M059J (cell line): ENCODE measurements around the gene CNGA3. TPM values are rescaled to one million over a fixed set of nuclear protein-coding genes. Genes with fewer than 3 reads are reported as not detected.
"Not testable (repeated sequence)": the region's sequence is repeated elsewhere in the genome, so short reads cannot be mapped to it uniquely, and the experiment has no call there.

Experiments
- DNase-seq: peaks from one replicate; pipeline ENCODE4 v3.0.0-alpha.2; 2012; ENCODE audit warnings: low read depth
- total RNA-seq: library from RNA; depleted of rRNA; stranded (reverse); fragments of >200 nt; shearing (Covaris generic); gene quantifications from 2 replicates; pipeline ENCODE4 v1.2.3, GENCODE V29; 2014; rRNA removed

The CNGA3 gene
- not detected in 2 replicates for total RNA-seq

DNA sequence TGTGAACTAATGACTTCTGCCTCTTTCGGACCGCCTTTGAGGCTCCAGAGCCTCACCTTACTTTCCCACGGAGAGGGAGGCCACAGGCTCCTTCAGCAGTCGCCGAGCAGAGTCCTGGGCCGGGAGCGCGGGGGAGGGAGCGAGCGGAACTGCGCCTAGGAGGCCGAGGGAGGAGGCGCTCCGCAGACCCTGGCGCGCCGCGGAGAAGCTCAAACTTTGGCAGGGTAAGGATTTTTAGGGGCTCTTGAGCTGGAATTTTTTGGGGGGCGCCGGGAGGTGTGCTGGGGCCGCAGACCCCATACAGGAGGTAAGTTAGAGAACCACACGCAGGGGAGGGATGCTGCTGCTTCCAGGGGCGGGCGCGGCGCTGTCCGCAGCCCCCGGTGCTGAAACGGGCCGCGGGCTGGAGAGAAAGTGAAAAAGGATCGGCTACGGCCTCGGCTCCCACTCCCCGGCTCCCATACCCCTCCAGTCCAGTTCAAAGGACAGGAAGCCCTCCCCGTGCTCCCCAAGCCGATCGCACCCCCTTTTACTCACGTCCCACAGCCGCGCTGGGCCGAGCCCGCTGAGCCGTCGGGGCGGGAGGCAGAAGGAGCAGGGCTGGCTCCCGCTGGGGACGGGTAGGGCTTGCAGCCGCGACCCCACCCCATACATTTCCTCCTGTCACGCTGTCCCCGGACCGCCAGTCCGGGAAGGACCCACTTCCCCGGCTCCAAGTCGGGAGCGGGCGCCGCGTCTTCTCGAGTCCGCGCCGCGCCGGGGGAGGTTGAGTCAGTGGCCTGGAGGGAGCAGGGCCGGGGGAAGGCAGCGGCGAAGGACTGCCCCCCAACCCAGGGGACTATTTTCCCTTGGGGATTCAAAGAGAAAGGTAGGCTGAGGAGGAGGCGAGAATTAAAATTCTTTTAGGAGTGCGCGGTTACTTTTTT is at the start of gene CNGA3:
CNGA3 (plus strand) TSS at position 146 of the 926 bp plus-strand sequence. CDS start 23,520 bp downstream, outside the sequence.
- peak; percentile 10 for DNase-seq

DNA sequence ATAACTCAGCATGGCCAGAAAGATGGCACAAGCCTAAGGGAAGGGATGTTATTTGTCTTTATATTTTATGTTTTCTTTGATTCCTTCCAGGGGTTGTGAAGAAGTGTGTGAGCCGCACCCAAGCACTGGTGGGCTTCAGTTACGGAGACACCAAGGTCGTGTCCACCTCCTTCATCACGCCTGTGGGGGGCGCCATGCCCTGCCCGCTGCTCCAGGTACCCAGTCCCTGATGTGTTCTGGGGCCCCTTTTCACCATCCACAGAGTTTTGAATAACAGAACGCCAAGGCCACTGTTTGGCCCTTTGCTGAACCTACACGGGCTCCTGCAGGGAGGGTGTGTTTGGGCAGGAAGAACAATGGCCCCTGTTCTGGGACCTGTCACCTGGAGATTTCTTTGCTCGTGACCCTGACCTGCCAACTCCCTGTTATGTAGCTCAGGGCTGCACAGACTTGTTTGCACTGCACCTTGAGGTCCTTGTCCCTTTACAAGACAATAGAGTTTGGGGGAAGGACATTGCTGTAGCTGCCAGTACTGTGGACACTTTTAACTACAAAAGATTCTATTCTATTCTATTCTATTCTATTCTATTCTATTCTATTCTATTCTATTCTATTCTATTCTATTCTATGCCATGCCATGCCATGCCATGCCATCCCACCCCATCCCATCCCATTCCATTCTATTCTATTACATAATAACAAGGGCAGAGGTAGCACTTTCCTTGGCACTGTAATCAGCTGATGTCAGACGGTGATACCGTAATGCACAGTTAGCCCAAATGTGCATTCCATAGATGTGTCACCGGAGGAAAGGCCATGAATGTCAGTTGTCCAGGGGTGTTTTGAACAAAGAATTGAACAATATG is 48.2 kb upstream of the CNGA3 start:
- no peak for DNase-seq

DNA sequence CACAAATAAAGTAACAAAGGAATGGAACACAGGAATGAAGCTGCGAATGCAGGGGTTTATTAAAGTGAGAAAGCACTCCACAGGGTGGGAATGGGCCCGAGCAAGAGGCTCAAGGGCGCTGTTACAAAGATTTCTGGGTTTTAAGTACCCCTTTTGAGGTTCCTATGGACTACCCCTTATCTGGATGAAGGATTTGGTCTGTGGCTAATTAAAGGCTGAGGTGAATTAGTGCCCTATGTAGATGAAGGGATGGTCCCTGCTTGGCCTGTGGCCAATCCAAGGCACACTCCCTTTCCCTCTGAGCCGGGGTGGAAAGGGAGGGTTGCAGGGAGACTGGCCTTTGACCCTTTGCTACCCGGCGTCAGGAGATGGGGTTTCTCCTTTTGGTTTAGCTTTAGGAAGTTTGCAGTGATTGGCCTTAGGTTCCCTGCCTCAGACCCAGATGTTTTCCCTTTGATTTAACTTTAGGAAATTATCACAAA is 47.5 kb upstream of the CNGA3 start:
- no peak for DNase-seq

DNA sequence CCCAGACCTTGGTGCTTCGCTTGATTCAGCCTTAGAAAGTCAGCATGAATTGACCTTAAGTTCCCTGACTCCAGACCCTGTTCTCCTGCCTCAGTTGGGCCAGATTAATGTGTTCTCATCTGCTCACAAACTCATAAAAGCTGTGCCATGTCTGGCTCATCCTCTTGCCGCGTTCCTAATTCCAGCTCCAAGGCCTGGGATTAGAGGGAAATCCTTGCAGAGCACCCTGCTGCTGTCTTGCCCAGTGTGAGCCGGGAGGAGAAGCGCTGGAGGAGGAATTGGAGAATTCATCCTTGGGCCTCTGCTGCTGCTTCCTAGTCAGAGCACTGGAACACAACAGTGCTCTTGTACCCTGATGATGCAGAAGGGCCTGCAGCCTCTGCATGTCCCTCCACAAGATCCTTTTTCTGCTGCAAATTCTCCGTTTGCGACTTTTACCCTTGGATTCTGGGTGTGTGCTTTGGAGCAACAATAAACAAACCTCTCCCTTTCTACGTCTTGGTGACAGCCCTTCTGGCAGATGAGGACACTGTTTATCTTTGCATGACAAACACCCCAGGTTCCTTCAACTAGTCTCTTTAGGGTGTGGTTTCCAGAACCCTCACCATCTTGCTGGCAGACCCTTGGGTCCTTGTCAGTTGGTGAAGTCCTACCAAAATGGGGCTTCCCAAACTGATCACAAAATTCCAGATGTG is 46.9 kb upstream of the CNGA3 start:
- DNase-seq = no peak

DNA sequence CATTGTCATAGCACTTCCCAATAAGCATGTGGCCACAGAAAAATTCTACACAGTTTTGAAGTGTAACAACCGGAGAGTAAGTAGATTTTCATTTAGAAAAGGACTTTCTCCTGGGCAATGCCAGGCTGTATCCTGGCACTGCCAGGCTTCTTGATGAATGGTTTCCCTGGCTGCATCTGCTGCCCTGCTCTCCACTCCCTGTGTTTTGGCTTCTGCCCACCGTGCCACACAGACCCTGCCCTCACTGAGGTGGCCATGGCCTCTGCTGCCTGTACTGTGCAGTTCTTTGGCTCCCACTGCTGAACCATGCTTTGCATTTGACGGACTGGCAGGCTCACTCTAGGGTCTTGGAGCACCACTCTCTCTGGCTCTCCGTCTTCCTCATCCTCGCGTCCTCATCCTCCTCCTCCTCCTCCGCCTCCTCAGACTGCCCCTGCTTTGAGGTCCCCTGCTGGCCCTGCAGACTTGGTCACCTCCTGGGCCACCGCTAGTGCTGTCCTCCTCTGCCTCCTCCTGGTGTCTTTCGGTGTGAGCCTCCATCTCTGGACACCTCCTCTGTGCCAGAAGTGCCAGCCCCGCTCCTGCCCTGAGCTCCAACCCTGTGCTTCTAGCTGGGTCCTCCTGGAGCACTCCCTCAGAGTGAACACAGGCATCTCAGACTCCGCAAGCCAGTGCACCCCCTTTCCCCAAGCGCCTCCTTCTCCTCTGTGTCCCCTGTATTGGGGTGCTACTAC is 45.9 kb upstream of the CNGA3 start:
- DNase-seq = no peak

DNA sequence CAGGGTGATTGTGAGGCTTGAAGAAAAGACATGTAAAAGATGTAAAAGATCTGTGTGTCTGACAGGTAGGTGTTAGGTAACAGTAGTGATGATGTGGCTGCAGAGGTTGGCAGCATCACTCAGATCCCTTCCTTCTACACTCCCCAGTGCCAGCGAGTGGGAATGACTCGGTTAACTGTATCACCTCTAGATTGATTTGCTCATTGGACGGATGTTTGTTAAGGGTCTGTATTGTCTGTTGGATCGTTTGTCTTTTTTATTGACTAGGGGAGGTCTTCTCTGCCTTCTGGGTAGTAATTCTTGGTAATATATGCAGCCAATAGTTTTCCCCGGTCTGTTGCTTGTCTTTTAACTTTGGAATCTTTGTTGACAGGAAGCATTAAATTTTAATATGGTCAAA is 44.8 kb upstream of the CNGA3 start:
- DNase-seq = no peak

DNA sequence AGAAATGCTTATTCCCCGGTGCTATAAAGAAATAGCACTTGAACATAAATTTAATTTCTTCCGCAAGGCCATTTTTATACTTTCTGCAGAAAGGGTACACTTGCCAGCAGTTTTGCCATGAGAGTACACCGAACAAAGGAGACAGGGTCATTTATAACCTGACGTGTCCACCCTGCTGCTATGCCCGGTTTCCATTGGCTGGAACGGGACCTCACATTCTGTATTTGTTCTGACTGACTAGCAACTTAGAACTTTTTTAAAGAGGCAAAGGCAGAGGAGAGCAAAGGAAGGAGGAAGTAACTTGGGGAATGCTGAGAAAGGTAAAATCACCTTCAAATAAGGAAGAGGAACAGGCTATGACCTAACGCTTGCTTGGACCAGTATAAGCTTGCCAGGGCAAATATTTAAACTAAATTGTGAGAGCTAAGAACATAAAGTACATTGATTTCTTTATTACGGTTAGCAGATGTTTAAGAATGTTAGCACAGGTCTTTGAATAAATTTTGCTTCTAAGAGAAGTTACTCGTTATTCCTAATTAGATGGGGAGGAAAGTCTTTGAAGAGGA is 39.0 kb upstream of the CNGA3 start:
- not testable (repeated sequence) for DNase-seq

DNA sequence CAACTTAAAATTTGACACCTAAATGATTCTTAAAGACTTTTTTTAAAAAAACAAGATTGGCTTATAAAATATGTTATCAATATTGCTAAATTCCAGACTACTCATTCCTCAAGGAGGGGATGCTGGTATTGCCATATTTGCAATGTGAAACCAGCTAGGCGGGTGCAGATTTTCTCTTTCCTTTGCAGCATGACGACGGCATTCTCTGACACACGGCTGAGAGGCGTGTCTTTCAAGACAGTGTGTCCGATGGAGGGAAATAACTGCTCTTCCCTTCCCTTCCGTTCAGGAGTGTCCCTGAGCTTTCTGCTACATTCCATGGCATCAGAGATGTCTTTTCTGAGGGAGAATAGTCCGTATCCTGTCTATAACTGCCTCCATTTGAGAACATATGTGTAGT is 38.2 kb upstream of the CNGA3 start:
- DNase-seq = no peak

DNA sequence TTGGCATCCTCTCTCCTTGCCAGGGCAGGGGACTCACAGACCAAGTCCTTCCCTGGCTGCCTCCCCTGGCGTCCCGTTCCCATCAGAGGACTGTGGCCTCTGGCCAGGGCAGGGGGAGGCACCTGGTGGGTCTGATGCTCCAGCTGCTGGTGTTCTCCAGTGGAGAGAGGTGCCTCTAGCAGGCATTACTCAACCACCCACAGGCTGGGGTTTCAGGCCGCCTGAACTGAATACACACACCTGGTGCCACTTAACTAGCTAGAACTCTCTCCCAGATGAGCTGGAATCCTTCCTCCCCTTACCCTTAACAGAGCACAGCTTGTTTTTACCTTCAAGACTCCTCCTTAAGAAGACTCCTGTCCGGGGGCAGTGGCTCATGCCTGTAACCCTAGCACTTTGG is 37.7 kb upstream of the CNGA3 start:
- DNase-seq = no peak

DNA sequence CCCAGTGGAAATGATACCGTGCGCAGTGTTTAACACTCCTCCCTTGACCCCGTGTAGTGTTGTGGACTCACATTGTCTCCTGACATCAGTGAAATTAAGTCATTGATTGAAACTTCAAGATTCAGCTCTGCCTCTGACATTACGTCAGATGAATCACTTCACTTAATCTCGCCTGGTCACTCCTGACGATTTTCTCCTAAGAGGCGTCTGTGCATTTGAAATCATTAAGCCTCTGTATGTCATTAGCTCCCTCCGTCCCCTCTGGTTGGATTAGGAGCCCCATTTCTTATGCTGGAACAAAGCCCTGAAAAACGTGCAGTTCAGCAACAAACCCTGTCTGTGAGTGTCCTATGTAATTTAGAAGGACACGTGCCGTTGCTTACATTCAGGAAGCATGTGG is 36.7 kb upstream of the CNGA3 start:
- DNase-seq = no peak

DNA sequence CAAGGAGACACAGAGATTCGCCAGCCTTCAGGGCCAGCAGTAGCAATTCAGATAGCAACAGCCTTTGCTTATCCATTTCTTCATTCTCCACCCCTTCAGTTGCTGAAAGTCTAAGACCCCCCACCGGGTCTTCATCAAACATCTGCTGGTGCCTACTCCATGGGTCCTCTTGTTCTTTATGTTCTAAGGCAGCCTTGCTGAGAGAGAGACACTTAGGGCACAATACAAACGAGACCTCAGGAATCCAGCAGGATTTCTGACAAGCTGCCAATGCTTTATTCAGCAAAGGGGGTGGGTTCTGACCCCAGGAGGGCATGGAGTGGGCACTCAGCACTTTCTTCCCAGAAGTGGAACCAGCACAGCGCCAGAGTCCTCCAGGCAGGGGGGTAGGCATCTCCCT is 36.2 kb upstream of the CNGA3 start:
- DNase-seq = no peak

DNA sequence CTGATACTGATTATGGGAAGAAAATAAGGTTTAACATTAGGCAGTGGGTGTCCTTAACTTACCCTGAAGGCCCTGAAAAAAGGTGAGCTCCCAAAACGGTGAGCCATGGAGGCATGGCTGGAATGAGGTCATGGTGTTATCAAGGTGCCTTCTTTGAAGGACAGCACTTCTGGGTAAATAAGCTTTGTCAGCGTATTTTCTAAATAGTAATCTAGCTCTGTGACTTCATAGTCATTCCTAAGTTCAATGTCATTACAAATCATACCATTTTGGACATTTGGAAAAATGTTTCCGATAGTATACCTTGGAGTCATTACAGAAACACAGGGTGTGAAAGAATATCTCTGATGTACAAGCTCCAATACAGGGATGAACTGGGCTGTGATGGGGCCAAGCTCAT is 35.2 kb upstream of the CNGA3 start:
- DNase-seq = no peak

DNA sequence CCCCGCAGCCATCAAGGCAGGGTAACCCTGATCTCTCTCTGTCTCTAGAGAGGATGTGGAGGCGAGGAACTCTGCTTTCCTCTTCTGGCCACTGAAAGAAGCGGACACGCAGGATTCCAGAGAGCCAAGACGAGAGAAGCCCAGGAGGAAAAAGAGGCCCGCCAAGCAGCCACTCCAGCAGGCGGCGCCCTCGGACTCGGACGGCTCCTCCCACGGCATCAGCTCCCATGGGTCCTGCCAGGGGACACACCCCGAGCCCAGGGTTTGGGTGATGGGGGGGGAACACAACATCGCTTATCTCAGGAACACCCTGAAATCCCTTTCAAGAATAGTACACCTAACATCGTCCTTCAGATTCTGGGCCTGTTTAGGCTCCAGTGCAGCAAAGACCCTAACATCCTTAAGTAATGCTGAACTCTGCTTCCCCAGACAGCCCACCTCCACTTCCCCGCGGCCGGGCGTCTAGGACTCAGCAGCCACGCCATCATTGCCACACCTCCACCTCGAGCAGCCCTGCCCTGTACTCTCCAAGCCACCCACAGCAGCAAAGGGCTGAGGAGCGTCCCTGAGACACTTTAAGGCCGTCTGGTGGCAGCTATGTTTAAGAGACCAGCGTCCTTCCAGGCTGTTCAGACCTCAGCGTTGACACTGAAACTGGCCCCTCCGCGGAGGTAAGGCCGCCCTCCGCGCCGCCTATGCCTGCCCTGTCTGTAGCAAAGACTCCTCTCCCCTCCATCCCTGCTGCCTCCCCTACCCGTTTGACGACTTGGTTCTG is 34.3 kb upstream of the CNGA3 start:
- no peak for DNase-seq

DNA sequence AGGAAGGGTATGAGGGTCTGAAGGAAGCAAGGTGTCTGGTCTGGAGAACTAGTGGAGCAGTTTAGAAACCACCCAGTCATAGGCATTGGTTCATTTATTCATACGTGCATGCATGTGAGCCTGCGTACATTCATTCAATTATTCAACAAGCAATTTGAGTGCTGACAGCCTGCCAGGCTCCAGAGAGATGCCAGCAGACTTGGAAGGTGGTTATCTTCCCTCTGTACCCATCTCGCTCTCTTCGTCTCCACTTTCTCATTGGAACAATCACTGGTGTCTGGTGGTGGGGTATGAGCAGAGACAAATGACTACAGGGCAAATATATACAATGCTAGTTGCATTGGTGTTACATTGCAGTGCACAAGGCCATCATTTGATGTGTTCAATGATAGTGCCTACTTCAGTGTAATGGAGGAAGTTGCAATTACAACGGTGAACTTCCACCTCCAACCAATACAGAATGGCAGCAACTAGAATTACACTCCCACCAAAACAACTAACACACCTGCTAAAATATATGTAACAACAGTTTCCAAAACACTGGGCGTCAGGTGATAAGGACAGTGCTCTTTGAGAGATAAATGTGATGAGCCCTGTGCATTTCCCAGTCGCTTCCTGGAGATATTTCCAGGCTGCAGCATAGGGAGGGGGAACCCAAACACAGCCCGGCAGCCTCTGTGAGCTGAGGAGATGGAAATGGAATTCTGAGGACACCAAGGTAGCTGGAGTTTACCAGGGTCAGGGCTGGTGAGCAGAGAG is 32.6 kb upstream of the CNGA3 start:
- no peak for DNase-seq

DNA sequence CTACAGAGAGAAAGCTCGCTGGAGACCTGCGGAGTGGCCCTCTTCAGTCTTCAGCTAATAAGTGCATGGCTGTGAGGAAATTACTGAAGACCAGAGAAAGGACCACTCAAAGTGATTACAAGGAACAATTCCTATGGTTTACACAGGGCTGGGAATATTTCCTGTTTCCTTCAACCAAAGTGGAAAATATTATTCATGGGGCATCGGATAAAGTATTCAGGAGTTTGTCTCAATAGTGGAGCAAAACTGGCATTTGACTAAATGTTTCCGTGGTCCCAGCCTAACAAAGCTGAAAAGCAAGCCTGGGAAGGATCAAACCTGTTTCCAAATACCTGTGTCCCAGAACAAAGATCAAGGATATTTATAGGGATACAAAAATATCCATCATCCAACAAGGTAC is 32.0 kb upstream of the CNGA3 start:
- DNase-seq = no peak

DNA sequence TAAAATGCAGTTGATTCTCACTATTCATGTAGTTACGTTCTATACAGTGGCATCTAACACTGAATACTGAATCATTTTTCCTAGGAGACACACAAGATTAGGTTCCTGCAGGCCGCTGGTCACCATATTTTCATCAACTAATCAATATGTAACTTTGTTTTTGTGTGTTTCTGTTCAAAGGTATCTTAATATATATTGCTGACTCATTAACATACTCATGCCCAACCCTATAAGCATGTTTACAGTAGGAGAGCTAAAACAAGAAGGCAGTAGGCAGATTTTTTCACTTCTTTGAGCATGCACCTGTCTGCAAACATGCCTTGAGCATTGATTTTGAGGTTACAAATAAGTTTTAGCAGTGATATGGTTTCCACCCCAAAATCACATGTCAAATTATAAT is 30.3 kb upstream of the CNGA3 start:
- DNase-seq = no peak

DNA sequence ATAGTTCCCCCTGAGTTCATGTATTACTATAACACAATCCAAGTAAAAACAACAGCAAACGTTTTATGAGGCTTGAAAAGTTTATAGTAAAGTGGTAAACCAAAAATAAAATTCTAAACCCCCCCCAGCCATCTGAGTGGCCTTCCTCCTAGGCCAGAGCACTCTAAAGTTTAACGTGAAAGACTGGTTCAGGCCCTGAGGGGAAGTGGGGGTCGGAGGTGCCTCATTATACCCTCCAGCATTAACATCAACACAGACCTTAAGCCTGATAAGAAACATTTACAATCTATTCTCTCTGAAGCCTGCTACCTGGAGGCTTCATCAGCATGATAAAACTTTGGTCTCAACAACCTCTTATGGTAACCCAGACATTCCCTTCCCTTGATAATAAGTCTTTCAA is 29.0 kb upstream of the CNGA3 start:
- DNase-seq = no peak

DNA sequence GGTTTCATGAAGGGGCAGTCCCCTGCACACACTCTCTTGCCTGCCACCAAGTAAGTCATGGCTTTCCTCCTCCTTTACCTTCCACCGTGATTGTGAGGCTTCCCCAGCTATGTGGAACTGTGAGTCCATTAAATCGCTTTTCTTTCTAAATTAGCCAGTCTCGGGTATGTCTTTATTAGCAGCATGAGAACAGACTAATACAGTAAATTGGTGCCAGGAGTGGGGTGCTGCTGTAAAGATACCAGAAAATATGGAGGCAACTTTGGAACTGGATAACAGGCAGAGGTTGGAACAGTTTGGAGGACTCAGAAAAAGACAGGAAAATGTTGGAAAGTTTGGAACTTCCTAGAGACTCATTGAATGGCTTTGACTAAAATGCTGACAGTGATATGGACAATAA is 26.1 kb upstream of the CNGA3 start:
- not testable (repeated sequence) for DNase-seq

DNA sequence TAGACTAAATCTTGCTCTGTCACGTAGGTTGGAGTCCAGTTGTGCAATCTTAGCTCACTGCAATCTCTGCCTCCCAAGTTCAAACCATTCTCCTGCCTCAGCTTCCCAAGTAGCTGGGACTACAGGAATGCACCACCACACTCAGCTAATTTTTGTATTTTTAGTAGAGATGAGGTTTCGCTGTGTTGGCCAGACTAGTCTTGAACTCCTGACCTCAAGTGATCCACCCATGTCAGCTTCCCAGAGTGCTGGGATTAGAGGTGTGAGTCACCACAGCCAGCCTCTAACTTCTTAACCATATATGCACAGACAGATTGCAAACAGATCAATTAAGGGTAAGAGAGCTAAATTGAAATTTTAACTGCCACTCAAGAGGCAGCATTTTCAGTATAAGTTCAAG is 22.1 kb upstream of the CNGA3 start:
- DNase-seq = peak; percentile 55
